GM19395 (cell line): ENCODE measurements around the gene CCL15.

Experiments
- ATAC-seq: cut with Tn5 transposase; IDR thresholded peaks from one replicate; pipeline ENCODE4 v1.9.1; 2021; ENCODE audit warnings: mild to moderate bottlenecking, moderate library complexity; ENCODE audit not compliant: unreplicated experiment

Gene CCL15

DNA sequence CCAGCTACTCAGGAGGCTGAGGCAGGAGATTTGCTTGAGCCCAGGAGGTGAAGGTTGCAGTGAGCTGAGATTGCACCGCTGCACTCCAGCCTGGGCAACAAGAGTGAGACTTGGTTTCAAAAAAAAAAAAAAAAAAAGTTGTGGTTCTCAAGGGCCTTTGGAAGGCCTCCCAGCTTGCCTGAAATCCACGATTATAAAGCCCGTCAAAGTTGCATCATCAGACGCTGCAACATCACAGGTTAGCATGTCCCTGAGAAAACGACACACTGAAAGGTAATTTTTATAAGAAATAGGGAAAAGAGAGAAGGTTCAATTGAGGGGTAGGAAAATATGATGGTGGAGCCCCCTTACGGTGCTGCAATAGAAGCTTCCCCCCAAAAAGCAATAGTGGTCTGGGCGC, 53.3 kb downstream of the CCL15 start:
- no peak for ATAC-seq
